Activated CD8-positive, alpha-beta memory T cell treated with anti-CD3 and anti-CD28 coated beads, Interleukin-2, amount 50 U/mL, for 1 hour (primary cell): ENCODE data around the gene CAMKMT.

Experiments used
- DNase-seq: peaks from one replicate; pipeline ENCODE4 v3.0.0-alpha.2; 2020; ENCODE audit errors: extremely low read depth

Gene CAMKMT

GRCh38 chr2:44688456-44689124, 326.8 kb downstream of the CAMKMT start:
- no peak for DNase-seq

DNA sequence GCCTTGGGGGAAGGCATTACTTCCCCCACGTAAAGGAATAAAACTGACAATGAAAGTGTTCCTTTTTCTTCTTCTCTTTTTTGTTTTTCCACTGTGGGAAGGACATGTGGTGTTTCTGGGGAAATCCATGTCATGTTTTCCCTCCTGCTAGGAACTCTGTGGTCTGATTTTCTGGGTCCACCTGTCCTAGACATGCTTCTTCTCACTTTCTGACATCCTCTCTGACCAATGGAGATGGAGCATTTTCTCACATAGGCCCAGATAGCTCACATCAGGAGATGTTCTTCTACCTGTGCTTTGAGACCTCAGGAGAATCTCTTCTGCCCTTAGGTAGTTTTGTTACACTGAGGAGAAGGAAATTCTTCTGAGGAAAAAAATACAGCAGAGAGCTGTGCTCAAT, 327.8 kb downstream of the CAMKMT start:
- DNase-seq: no peak

DNA sequence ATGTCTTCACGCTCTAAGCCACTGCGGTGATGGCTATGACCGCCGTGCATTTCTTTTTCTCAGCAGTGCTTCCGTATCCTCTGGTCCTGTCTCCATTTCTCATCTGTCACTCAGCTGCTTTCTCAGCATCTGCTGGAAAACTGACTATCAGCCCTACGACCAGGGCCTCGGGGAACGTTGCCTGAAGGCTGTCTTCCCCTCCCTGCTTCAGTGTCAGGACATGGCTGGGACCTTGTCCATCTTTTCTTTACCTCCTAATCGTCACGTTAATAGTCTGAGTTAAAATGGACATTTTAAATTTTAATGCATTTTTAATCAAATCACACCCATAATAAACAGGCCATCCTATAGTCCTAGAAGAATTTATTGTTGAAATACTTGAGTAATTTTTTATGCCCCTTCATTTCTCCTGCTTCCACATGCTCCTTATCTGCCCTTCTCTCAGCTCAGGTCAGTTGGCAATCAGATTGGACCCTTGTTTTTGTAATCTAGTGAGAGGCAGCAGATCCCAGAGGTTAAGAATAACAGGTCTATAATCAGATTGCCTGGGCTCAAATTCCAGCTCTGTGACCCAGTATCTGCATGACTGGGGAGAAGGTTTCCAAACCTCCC, 329.5 kb downstream of the CAMKMT start:
- no peak for DNase-seq

- DNase-seq: no peak
Measured at GRCh38 chr2:44692821-44693220, 331.1 kb downstream of the CAMKMT start.

GRCh38 chr2:44700824-44701223, 339.1 kb downstream of the CAMKMT start:
- no peak for DNase-seq

DNA sequence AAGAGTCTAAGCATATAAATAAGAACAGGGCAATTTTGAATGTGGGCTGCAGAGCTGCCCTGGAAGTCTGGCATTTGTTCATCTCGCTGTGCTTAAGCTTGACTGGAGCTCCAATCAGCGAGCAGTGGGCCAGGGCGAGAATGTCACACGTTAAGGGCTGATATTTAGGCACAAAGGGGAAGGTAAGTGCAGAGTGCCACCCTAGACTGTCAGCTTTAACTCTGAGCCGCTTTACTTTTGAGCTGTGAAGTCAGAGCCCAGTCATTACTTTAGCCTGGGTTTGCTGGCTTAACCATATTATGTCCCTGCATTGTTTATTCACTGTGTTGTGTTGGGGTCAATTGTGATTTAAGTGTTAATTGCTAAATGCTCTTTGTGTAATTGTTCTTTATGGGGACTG, 343.6 kb downstream of the CAMKMT start:
- DNase-seq: no peak

DNA sequence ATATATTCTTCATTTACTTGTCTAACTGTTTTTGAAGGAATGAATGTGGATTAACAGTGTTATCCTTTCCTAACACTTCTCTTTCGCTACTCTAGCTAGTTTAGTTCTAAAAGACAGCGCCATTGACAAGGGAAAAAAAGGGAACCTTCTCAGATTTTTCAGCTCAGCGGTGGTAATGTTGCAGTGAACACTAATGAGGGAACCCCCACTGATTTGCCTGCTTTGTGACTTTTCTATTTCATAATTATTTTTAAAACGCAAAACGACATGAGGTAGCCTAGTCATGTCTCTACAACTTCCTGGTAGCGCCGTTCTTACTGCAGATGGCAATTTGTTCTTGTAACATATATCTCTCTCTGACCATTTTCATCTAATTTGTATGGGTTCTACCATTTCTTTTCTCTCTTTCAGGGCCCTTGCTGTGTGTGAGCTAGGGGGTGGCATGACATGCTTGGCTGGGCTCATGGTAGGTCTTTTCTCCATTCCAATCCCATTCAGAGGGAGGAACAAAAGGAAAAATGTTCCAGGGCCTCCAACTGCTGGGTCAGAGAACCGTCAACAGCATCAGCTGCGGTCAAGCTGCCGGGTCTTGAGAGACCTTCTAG, 344.2 kb downstream of the CAMKMT start:
- no peak for DNase-seq

DNA sequence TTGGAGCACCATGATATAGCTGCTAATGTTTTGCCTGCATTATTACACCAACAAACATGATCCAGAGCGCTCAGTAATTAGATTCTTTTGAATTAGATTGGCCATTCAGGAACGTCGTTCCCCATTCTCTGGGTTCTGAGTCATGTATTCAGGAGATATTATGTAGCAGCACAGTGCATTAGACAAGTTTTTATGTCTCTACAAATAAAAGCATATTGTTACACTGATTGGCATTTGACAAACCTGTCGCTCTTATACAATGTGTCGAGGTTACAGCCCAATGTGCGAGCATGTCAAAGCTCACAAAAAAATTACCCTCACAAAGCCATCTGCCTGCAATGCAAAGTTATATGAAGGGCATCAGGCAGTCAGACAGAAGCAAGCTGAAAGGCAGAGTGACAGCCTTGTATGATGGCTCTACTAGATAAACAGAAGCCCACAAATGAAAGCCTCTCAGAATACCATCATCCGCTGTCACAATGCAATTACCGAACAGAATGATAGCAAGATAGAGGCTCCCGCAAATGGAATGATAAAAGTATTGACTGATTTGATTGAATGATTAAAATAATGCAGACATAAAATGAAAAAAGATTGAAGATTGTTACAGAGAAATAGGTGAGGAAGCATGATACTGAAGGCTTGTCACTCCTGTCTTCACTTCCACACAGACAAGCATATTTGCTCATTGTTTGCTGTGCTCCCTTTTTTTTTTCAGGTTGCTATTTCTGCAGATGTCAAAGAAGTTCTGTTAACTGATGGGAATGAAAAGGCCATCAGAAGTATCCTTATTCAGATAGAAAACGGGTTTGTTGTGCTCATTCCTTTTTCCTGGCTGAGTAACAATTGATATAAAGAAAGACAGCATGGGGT, 345.2 kb downstream of the CAMKMT start:
- DNase-seq: no peak

DNA sequence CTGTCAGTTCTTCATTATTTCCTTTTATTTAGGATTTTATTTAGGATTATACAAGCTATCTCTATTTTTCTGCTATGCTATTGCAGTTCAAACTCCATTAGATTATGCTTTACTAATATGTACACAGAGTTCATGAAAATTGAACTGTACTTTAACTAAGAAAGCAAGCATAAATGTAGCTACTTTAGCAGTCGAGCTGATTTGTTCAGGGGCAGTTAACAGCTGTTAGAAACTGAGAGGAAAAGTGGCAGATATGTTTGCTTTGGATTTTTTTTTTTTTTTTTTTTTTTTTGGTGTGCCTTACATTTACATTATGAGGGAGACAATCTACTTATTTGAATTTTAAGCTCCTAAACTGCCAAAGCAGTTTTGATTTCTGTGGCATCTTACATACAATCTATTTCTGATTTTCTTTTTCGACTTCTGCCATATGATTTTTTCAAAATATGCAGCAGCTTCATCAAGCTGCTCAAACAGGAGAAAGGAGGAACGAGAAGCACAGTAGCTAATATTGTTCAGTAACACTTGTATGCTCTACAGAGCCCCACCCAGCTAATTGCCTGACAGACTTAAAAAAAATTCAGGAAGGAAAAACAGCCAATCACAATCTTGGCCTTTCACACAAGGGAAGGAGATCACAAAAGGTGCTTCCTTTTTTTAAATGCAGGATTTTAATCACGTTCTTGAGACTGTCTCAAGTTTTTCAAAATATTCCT, 346.4 kb downstream of the CAMKMT start:
- no peak for DNase-seq

- DNase-seq: no peak
Measured at GRCh38 chr2:44708661-44709000, 346.9 kb downstream of the CAMKMT start.

DNA sequence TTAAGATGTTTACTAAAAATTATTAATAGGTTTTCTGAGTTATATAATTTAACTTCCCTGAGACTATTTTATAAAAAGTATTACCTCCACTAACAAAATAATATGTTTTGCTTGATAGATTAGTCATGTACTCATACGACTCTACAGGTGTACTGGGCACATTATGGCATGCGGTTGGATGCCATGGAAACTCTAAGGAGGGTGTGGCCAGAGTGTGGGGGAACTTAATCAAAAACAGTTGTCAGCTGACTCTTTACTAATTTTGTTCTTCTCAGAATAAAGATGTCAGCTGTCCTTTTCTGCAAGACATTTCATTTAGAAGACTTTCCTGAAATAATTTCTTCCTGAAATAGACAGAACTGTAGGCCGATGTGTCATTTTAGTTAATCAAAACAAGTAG, 351.4 kb downstream of the CAMKMT start:
- no peak for DNase-seq

- DNase-seq: no peak
Measured at GRCh38 chr2:44715671-44716081, 353.9 kb downstream of the CAMKMT start.

GRCh38 chr2:44716131-44716530, 354.4 kb downstream of the CAMKMT start:
- DNase-seq: no peak

DNA sequence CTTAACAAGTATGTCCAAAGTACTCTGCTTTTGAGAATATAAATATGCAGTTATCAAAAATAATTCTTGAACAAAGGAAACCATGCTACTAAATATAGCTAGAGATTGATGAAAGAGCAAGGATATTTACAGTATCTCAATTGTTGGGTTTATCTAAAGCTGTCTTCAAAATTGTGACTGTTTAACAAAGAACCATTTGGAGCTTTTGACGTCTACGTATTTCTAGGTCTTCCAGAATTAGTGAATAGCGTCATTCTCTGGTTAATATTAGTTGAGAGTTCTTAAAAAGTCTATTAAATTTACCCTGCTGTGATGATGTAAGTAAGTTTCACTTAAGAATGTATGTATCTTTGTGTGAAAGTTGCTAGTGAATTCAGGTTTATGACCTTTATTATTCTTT, 356.7 kb downstream of the CAMKMT start:
- DNase-seq: no peak

GRCh38 chr2:44719562-44719961, 357.8 kb downstream of the CAMKMT start:
- DNase-seq: no peak

- DNase-seq: no peak
Measured at GRCh38 chr2:44722026-44722625, 360.4 kb downstream of the CAMKMT start.

GRCh38 chr2:44723921-44724320, 362.2 kb downstream of the CAMKMT start:
- no peak for DNase-seq

- DNase-seq: no peak
Measured at GRCh38 chr2:44730593-44730992, 368.8 kb downstream of the CAMKMT start.

DNA sequence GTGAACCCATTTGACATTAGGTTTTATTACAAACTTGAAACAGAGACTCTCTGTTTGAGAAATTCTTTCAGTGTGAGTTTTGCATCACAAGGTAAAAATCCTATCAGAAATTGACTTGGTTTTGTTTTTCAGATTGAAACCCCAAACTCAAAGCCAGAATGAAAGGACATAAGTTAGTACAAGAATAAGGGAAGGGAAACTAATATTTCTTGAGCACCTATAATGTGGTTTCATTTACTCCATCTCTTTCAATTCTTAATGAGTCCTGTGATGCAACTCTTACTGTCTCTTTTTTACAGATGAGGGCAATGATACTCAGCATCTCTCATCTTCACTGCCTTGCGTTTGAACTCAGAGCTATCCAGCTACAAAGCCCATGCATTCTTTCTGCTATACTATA, 369.8 kb downstream of the CAMKMT start:
- no peak for DNase-seq

- no peak for DNase-seq
Measured at GRCh38 chr2:44736270-44736942, 374.7 kb downstream of the CAMKMT start.

GRCh38 chr2:44740678-44741077, 378.9 kb downstream of the CAMKMT start:
- DNase-seq: no peak
